Measurements from ENCODE around the gene TM6SF1.

TM6SF1 gene

GRCh38 chr15:83106994-83107840 lies at the start of gene TM6SF1:
TM6SF1 (plus strand) TSS chr15:83107645; CDS start chr15:83107681, 36 bp downstream.
- H3K27ac ChIP-seq (ENCODE audit: low read depth, low read length), result no peak within 1 kb of the TSS
- H3K27me3 ChIP-seq (ENCODE audit: low read length), result no peaks in the 10 kb centered on the region
- no peaks in the 10 kb centered on the region for H3K36me3 ChIP-seq (ENCODE audit: low read length)
- H3K79me2 ChIP-seq (ENCODE audit: insufficient read depth, low read length), result no peaks in the 10 kb centered on the region
- TF ChIP-seq CTCF (IDR thresholded peaks at IDR 0.05; ENCODE audit: insufficient read depth, low read length, poor library complexity, severe bottlenecking) (no peak), EZH2phosphoT487 (conservative IDR thresholded peaks at IDR 0.05; ENCODE audit: low read length) (no peak)
- no peaks in the 10 kb centered on the region for H3K9me3 ChIP-seq (ENCODE audit: insufficient read depth, low read length)
- no peaks in the 10 kb centered on the region for H4K20me1 ChIP-seq (ENCODE audit: low read depth, low read length)
- no peak within 1 kb of the TSS for H3K4me3 ChIP-seq (ENCODE audit: insufficient read depth, low read length, poor library complexity, severe bottlenecking)
- H2AFZ ChIP-seq (ENCODE audit: low read depth, low read length, severe bottlenecking), result peak within 1 kb of the TSS; percentile 12
- H3K9ac ChIP-seq (ENCODE audit: low read length), result peak within 1 kb of the TSS; percentile 17; the same call in 1 of the 2 replicates
- H3K9me2 ChIP-seq (replicated peaks; ENCODE audit: insufficient read depth, low read length), result no peaks in the 10 kb centered on the region
- H3F3A ChIP-seq (ENCODE audit: insufficient read depth), result no peaks in the 10 kb centered on the region
- no peak within 1 kb of the TSS for H3K4me2 ChIP-seq (ENCODE audit: low read depth, low read length, poor library complexity, severe bottlenecking)

GRCh38 chr15:83057696-83058376 lies 49.6 kb upstream of the TM6SF1 start:
- peaks cover 82% of the 10 kb centered on the region for H3K79me2 ChIP-seq (ENCODE audit: insufficient read depth, low read length)

GRCh38 chr15:83061680-83062079 lies 45.8 kb upstream of the TM6SF1 start:
- TF ChIP-seq CTCF (IDR thresholded peaks at IDR 0.05; ENCODE audit: insufficient read depth, low read length, poor library complexity, severe bottlenecking) (no peak), EZH2phosphoT487 (conservative IDR thresholded peaks at IDR 0.05; ENCODE audit: low read length) (no peak)
- no peak overlapping the region for H3K27ac ChIP-seq (ENCODE audit: low read depth, low read length)
- no peak overlapping the region for H3K9ac ChIP-seq (ENCODE audit: low read length)
- no peaks in the 10 kb centered on the region for H3K9me2 ChIP-seq (replicated peaks; ENCODE audit: insufficient read depth, low read length)
- no peaks in the 10 kb centered on the region for H3K9me3 ChIP-seq (ENCODE audit: insufficient read depth, low read length)
- no peak overlapping the region for H3K4me2 ChIP-seq (ENCODE audit: low read depth, low read length, poor library complexity, severe bottlenecking)
- no peaks in the 10 kb centered on the region for H3K27me3 ChIP-seq (ENCODE audit: low read length)
- peaks cover 4% of the 10 kb centered on the region; the same call in 1 of the 2 replicates for H3K36me3 ChIP-seq (ENCODE audit: low read length)
- no peak overlapping the region for H2AFZ ChIP-seq (ENCODE audit: low read depth, low read length, severe bottlenecking)
- no peak overlapping the region for H3K4me3 ChIP-seq (ENCODE audit: insufficient read depth, low read length, poor library complexity, severe bottlenecking)
- H4K20me1 ChIP-seq (ENCODE audit: low read depth, low read length), result peaks cover 57% of the 10 kb centered on the region
- peaks cover 100% of the 10 kb centered on the region for H3K79me2 ChIP-seq (ENCODE audit: insufficient read depth, low read length)
- peaks cover 5% of the 10 kb centered on the region; the same call in 1 of the 2 replicates for H3F3A ChIP-seq (ENCODE audit: insufficient read depth)

More at GRCh38 chr15:83057696-83058376, 49.6 kb upstream of the TM6SF1 start:
- no peaks in the 10 kb centered on the region for H3K27me3 ChIP-seq (ENCODE audit: low read length)
- no peaks in the 10 kb centered on the region for H3K9me2 ChIP-seq (replicated peaks; ENCODE audit: insufficient read depth, low read length)
- no peak overlapping the region for H3K4me2 ChIP-seq (ENCODE audit: low read depth, low read length, poor library complexity, severe bottlenecking)
- TF ChIP-seq CTCF (IDR thresholded peaks at IDR 0.05; ENCODE audit: insufficient read depth, low read length, poor library complexity, severe bottlenecking) (no peak), EZH2phosphoT487 (conservative IDR thresholded peaks at IDR 0.05; ENCODE audit: low read length) (no peak)
- H3K4me3 ChIP-seq (ENCODE audit: insufficient read depth, low read length, poor library complexity, severe bottlenecking), result no peak overlapping the region
- H3K36me3 ChIP-seq (ENCODE audit: low read length), result peaks cover 20% of the 10 kb centered on the region; the same call in 1 of the 2 replicates
- no peaks in the 10 kb centered on the region for H3K9me3 ChIP-seq (ENCODE audit: insufficient read depth, low read length)
- no peak overlapping the region for H3K27ac ChIP-seq (ENCODE audit: low read depth, low read length)
- H4K20me1 ChIP-seq (ENCODE audit: low read depth, low read length), result peaks cover 32% of the 10 kb centered on the region
- no peak overlapping the region for H3K9ac ChIP-seq (ENCODE audit: low read length)
- no peaks in the 10 kb centered on the region for H3F3A ChIP-seq (ENCODE audit: insufficient read depth)
- H2AFZ ChIP-seq (ENCODE audit: low read depth, low read length, severe bottlenecking), result no peak overlapping the region

All from SU-DHL-6 (cell line).